Liver (tissue), 2 donors: ENCODE measurements around the gene PLCB4.

ENCODE experiments used
- CTCF ChIP-seq: fragments of 150-350 bp; IDR thresholded peaks from 2 replicates; pipeline ENCODE4 v1.5.1; 2017; ENCODE audit warnings: improper control_type of control experiment, low read depth, low read length; ENCODE audit not compliant: missing input control
- ZBTB33 ChIP-seq: IDR thresholded peaks from 2 replicates; pipeline ENCODE4 v1.6.1; 2016; ENCODE audit warnings: antibody characterized with exemption
- donor health status: healthy.

- TF ChIP-seq ZBTB33 (no peak), CTCF (no peak)
Measured at GRCh38 chr20:9230406-9230805, 161.5 kb downstream of the PLCB4 start.
